HepG2 (cell line): Measurements from ENCODE around the gene NACC2. TPM values are rescaled to one million over a fixed set of nuclear protein-coding genes. Genes with fewer than 3 reads are reported as not detected.
A peak's percentile ranks its signal among the peaks of the same experiment; 100 is the strongest.

ENCODE experiments used
- ATAC-seq: fragments of 200-7000 bp; cut with Tn5 transposase; 3 replicates; pipeline ENCODE4 v1.9.1; 2020; ENCODE audit warnings: mild to moderate bottlenecking, moderate library complexity
- BruUV-seq: library from RNA; stranded (reverse); fragments of 400-500 nt; replicated peaks from 2 replicates; lab custom pipeline; 2021; lab: Mats Ljungman, UMichigan
- CTCF ChIA-PET: fragments of 300-600 bp; formaldehyde crosslinking; extraction: SDS; loops from one replicate; lab custom pipeline; 2021; ENCODE audit warnings: low total read pairs, inconsistent platforms, low intra/inter-chr PET ratio; lab: Yijun Ruan, JAX
- POLR2A ChIA-PET: fragments of 350-600 bp; sonication (Branson Sonifier 250); formaldehyde crosslinking; loops from one replicate; lab custom pipeline; 2020; ENCODE audit warnings: antibody characterized with exemption, inconsistent platforms; lab: Yijun Ruan, JAX
- DNase-seq: peaks from one replicate; pipeline ENCODE4 v3.0.0-alpha.2; 2015; ENCODE audit warnings: low spot score
- FAIRE-seq: peaks from 3 replicates; lab custom pipeline; 2011; peaks lifted over from hg19 to GRCh38; lab: Jason Lieb, UNC
- H2AFZ ChIP-seq: one replicate; pipeline ENCODE4 v1.6.1; 2011; ENCODE audit warnings: low read length, inconsistent platforms
- H3K27ac ChIP-seq: fragments of 300-600 bp; 3 replicates; pipeline ENCODE4 v1.8.0; 2011; ENCODE audit warnings: mixed run types, mild to moderate bottlenecking, mixed read lengths, low read length, inconsistent platforms; ENCODE audit not compliant: insufficient read depth; ENCODE audit errors: extremely low read length
- H3K27me3 ChIP-seq, 2 experiments: fragments of 200-600 bp in 1 of 2; 2 replicates in 1 of 2; 3 replicates in 1 of 2; pipeline versions ENCODE4 v1.6.0 to v1.8.0; 2011; ENCODE audit warnings: low read length in 2 of 2, mild to moderate bottlenecking in 2 of 2, moderate library complexity in 2 of 2, inconsistent platforms in 1 of 2; ENCODE audit not compliant: insufficient read depth in 2 of 2, control insufficient read depth in 1 of 2
- H3K36me3 ChIP-seq, 2 experiments: fragments of 200-600 bp in 1 of 2; replicated peaks in 1 of 2; 2 replicates in 1 of 2; 3 replicates in 1 of 2; pipeline versions ENCODE4 v1.5.1 to v1.8.0; 2011; ENCODE audit warnings: low read length in 2 of 2, inconsistent platforms in 1 of 2; ENCODE audit not compliant: insufficient read depth in 2 of 2, control insufficient read depth in 1 of 2
- H3K4me1 ChIP-seq: 2 replicates; pipeline ENCODE4 v1.5.1; 2012; ENCODE audit warnings: low read length, inconsistent platforms; ENCODE audit not compliant: insufficient read depth
- H3K4me2 ChIP-seq: 2 replicates; pipeline ENCODE4 v1.6.0; 2011; ENCODE audit warnings: low read depth, low read length, inconsistent platforms
- H3K4me3 ChIP-seq, 3 experiments: fragments of 200-600 bp in 1 of 3; sonication (generic), shearing (Covaris generic) in 1 of 3; replicated peaks in 1 of 3; 2 replicates each; pipeline ENCODE4 v1.5.1; 2011 to 2016; ENCODE audit warnings: low read length in 3 of 3, inconsistent platforms in 2 of 3, low read depth in 2 of 3, mild to moderate bottlenecking in 2 of 3, control low read depth in 1 of 3, mixed read lengths in 1 of 3; ENCODE audit not compliant: insufficient read depth in 1 of 3
- H3K79me2 ChIP-seq: one replicate; pipeline ENCODE4 v1.6.1; 2011; ENCODE audit warnings: low read length, inconsistent platforms; ENCODE audit not compliant: insufficient read depth
- H3K9ac ChIP-seq: 2 replicates; pipeline ENCODE4 v1.6.0; 2011; ENCODE audit warnings: mild to moderate bottlenecking, low read depth, low read length, inconsistent platforms; ENCODE audit not compliant: insufficient read depth
- H3K9me3 ChIP-seq: 2 replicates; pipeline ENCODE4 v1.5.1; 2012; ENCODE audit warnings: mild to moderate bottlenecking, low read length
- H4K20me1 ChIP-seq: 2 replicates; pipeline ENCODE4 v1.6.0; 2011; ENCODE audit warnings: inconsistent platforms, mild to moderate bottlenecking, low read length, moderate library complexity; ENCODE audit not compliant: insufficient read depth
- HES4 ChIP-seq: sonication (generic); formaldehyde crosslinking; IDR thresholded peaks from 2 replicates; pipeline ENCODE4 v1.9.0; 2021; ENCODE audit warnings: mild to moderate bottlenecking, missing genetic modification reagents, borderline replicate concordance
- HIVEP1 ChIP-seq: sonication (generic); formaldehyde crosslinking; IDR thresholded peaks from 2 replicates; pipeline ENCODE4 v1.4.0; 2020; ENCODE audit warnings: mild to moderate bottlenecking, missing genetic modification reagents
- IRF1 ChIP-seq: sonication (generic); formaldehyde crosslinking; IDR thresholded peaks from 2 replicates; pipeline ENCODE4 v1.4.0; 2020; ENCODE audit warnings: low read depth, mild to moderate bottlenecking, missing genetic modification reagents
- KDM6A ChIP-seq: IDR thresholded peaks from 2 replicates; pipeline ENCODE4 v1.6.1; 2016; ENCODE audit warnings: low read depth
- MNT ChIP-seq: fragments of 450-650 bp; IDR thresholded peaks from 2 replicates; pipeline ENCODE4 v1.6.1; 2016
- SALL2 ChIP-seq: sonication (generic); formaldehyde crosslinking; IDR thresholded peaks from 2 replicates; pipeline ENCODE4 v1.8.1; 2023; ENCODE audit warnings: mild to moderate bottlenecking, missing genetic modification reagents, inconsistent platforms
- SMAD1 ChIP-seq: sonication (generic); formaldehyde crosslinking; IDR thresholded peaks from 2 replicates; pipeline ENCODE4 v1.4.0; 2020; ENCODE audit warnings: missing genetic modification reagents, low read depth, mild to moderate bottlenecking, borderline replicate concordance
- SNAPC2 ChIP-seq: sonication (generic); formaldehyde crosslinking; IDR thresholded peaks from 2 replicates; pipeline ENCODE4 v1.8.1; 2022; ENCODE audit warnings: mild to moderate bottlenecking, missing genetic modification reagents
- ZNF530 ChIP-seq: sonication (generic); formaldehyde crosslinking; IDR thresholded peaks from 2 replicates; pipeline ENCODE4 v1.5.0; 2020; ENCODE audit warnings: low read depth, mild to moderate bottlenecking, missing genetic modification reagents
- ZNF879 ChIP-seq: sonication (generic); formaldehyde crosslinking; IDR thresholded peaks from 2 replicates; pipeline ENCODE4 v1.8.1; 2023; ENCODE audit warnings: missing genetic modification reagents
- WGBS: methylation state at CpG from one replicate; pipeline ENCODE4 v1.1.6; 2017; ENCODE audit warnings: low lambda C conversion rate; 5-methylcytosine and 5-hydroxymethylcytosine counted together
- in situ Hi-C: cut with HindIII; loops from 2 replicates; pipeline ENCODE4 v1.10.0; 2017; ENCODE audit warnings: low pct_unique_long_range_greater_than_20kb; ENCODE audit not compliant: extremely low pct_ligation_motif_present
- intact Hi-C: fragments of 100-400 bp; cut with micrococcal nuclease; formaldehyde crosslinking; loops from one replicate; pipeline ENCODE4 v1.10.0; 2022; ENCODE audit not compliant: unreplicated experiment
- polyA plus RNA-seq, 8 experiments: library from polyadenylated mRNA; depleted of rRNA in 3 of 8; stranded (reverse) in 7 of 8; unstranded in 1 of 8; fragments of >200 nt; fragmentation: Illumina TruSeq in 4 of 8; extraction: Trizol in 4 of 8; gene quantifications; 2 replicates each; pipeline versions ENCODE4 v1.2.1 to v1.2.3, GENCODE V29; 2011 to 2016; ENCODE audit warnings: low read depth in 4 of 8, missing spikeins in 1 of 8, mixed read lengths in 1 of 8; ENCODE audit not compliant: insufficient read depth in 1 of 8
- total RNA-seq, 5 experiments: library from RNA; depleted of rRNA; stranded (reverse); fragments of >200 nt; fragmentation: Illumina TruSeq; extraction: Trizol; gene quantifications; 2 replicates each; pipeline ENCODE4 v1.2.3, GENCODE V29; 2016; ENCODE audit warnings: low read depth in 1 of 5

NACC2 gene
- total and polyA plus RNA-seq, 2 of the 13 experiments (the other 11 are each of a cell fraction or from before 2014, with no cell fraction given): 5.9 to 12.3 TPM

- no peak for TF ChIP-seq HES4 (CRISPR knock-in tag)
Measured at GRCh38 chr9:136143215-136144001, 48.3 kb upstream of the NACC2 start (continued).

GRCh38 chr9:136142859-136143214, 47.7 kb upstream of the NACC2 start:
- no TSS peak for BruUV-seq
- intact Hi-C loops: no loop called here
- TF ChIP-seq SALL2 (CRISPR knock-in tag) (no peak), MNT (no peak), SNAPC2 (CRISPR knock-in tag) (no peak), HIVEP1 (CRISPR knock-in tag) (no peak), IRF1 (CRISPR knock-in tag) (no peak), KDM6A (no peak), ZNF879 (CRISPR knock-in tag) (no peak), SMAD1 (CRISPR knock-in tag) (no peak), ZNF530 (no peak)

More at GRCh38 chr9:136142859-136143214, 47.7 kb upstream of the NACC2 start:
- no peak for ATAC-seq
- peaks cover 7% of the 10 kb centered on the region for H3K4me1 ChIP-seq
- 16% methylated on average over 6 of the region's 13 CpGs for WGBS
- H2AFZ ChIP-seq: no peak overlapping the region
- in situ Hi-C loops: no loop called here
- no peak overlapping the region for H3K27ac ChIP-seq
- no peaks in the 10 kb centered on the region for H3K79me2 ChIP-seq
- POLR2A ChIA-PET: no interaction called here
- no peaks in the 10 kb centered on the region for H4K20me1 ChIP-seq
- H3K4me3 ChIP-seq: peak overlapping the region in 1 of 3 experiments; percentile 43; a peak in 1 of 6 replicates
- FAIRE-seq: no peak
- H3K9ac ChIP-seq: no peak overlapping the region
- no peaks in the 10 kb centered on the region for H3K9me3 ChIP-seq
- no peaks in the 10 kb centered on the region for H3K36me3 ChIP-seq
- DNase-seq: no peak
- H3K27me3 ChIP-seq: peaks cover 3 to 49% of the 10 kb centered on the region in 2 experiments; a peak in 4 of 5 replicates
- H3K4me2 ChIP-seq: peak overlapping the region; percentile 39; the same call in 1 of the 2 replicates
- CTCF ChIA-PET: interaction anchor here (1.1 to 1.8 kb wide), 2 partner anchors 33 to 84 kb away, joined by 3 to 7 read pairs; no protein-coding TSS in a partner anchor
